HG02970 (cell line): ENCODE data around the gene MBD3L5.
A peak's percentile ranks its signal among the peaks of the same experiment; 100 is the strongest.
"Not testable (repeated sequence)": the region's sequence is repeated elsewhere in the genome, so short reads cannot be mapped to it uniquely, and the experiment has no call there.

ENCODE experiments used
- ATAC-seq: cut with Tn5 transposase; IDR thresholded peaks from one replicate; pipeline ENCODE4 v1.9.1; 2021; ENCODE audit warnings: mild to moderate bottlenecking, moderate library complexity, moderate number of reproducible peaks; ENCODE audit not compliant: unreplicated experiment, low FRiP score

Gene MBD3L5

DNA sequence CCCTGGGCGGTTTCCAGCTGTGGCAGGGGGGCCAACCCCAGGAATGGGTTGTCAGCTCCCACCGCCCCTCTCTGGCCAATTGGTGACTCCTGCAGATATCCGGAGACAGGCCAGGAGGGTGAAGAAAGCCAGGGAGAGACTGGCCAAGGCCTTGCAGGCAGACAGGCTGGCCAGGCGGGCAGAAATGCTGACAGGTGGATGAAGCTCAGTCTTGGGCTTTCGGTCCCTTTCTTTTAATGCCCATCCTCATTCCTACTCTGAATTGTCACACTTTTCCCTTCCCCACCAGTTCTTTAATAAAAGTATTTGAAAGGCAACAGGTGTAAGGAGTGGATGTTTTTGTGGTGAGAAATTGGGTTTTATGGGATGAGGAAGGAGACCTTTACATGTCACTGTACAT lies 21.0 kb downstream of the MBD3L5 start:
- not testable (repeated sequence) for ATAC-seq

DNA sequence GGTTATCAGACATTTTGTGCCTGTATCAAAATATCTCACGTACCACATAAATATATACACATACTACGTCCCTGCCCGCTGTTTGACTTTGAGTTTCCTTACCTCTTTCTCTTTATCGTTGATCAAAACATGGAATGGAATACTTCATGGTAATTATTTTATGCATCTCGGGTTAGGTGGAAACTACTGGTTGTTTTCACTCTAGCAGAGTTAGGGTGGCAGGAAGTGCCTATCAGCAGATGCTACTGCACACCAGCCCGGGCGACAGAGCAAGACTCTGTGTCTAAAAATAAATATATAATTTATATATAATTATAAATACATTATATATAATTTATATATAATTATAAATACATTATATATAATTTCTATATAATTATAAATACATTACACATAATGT lies 22.5 kb downstream of the MBD3L5 start:
- not testable (repeated sequence) for ATAC-seq

DNA sequence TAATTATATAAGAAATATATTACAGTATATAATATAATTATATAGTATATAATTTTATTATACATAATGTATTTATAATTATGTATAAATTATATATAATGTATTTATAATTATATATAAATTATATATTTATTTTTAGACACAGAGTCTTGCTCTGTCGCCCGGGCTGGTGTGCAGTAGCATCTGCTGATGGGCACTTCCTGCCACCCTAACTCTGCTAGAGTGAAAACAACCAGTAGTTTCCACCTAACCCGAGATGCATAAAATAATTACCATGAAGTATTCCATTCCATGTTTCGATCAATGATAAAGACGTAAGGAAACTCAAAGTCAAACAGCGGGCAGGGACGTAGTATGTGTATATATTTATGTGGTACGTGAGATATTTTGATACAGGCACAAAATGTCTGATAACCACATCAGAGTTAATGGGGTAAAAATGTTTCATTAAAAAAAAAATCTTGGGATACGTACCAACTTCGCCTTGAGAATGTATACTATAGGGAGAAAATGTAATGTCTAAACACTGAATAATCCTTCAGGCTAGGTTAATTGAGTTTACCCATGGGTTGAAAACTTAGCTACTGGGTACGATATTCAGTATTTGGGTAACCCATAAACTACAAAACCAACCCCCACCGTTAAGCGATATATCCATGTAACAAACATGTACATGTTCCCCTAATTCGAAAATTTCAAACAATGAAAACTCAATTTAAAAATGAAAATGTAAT lies 24.4 kb downstream of the MBD3L5 start:
- not testable (repeated sequence) for ATAC-seq

DNA sequence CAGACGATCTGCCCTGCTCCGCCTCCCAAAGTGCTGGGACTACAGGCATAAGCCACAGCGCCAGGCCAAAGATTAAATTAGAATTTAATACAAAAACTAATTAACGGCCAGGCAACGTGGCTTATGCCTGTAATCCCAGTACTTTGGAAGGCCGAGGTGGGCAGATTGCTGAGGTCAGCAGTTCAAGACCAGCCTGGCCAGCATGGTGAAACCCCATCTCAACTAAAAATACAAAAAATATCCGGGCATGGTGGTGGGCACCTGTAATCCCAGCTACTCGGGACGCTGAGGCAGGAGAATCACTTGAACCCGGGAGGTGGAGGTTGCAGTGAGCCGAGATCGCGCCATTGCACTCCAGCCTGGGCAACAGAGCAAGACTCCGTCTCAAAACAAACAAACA lies 25.3 kb downstream of the MBD3L5 start:
- ATAC-seq: not testable (repeated sequence)

DNA sequence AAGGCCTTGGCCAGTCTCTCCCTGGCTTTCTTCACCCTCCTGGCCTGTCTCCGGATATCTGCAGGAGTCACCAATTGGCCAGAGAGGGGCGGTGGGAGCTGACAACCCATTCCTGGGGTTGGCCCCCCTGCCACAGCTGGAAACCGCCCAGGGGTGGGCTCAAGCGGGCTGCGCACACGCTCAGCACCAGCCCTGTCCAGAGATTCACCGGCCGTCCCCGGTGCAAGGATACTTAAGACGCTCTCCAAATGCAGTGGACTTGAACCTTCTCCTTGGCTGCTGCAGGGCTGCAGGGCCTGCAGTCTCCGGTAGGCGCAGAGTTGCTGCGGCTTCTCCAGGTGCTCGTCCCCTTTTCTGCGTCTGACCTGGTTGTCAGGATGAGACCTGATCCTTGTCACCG lies 26.0 kb downstream of the MBD3L5 start:
- not testable (repeated sequence) for ATAC-seq

DNA sequence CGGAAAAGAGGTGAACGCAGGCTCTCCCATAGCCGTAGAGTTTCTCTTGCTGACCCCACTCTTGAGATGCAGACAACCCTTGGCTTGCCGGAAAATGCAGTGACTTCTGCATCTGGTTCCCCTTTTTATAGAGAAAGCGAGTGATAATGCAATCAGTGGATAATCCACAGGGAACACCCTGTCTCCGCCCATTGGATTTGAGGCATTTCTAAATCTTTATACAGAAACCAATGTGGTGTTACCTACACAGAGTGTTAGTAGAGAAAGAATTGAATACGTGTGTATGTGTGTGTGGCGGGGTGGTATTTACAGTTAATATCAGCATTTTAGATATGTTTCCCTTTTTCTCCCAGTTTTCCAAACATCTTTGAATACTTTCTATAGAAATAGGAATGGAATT lies 28.2 kb downstream of the MBD3L5 start, which contains the start of gene MBD3L3:
MBD3L3 (minus strand) TSS at position 101 of the 400 bp plus-strand sequence; CDS start at position 30, 71 bp downstream.
- ATAC-seq: not testable (repeated sequence)

DNA sequence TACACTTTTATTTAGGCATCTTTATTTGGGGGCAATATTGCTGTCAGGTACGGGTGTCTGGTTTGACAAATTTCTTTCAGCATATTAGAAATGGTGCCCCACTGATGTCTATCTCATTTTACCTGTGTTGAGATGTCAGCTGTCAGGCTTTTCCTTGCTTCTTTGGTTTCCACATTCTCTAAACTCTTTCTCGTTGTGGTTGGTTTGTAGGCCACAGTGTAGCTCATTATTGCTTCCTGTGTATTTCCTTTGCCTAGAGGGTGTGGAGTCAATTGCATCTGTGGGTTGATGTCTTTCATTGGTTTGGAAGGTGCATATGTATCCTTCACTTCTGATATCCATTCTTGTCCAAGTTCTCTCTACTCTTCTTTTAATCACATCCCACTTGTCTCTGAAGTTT lies 29.6 kb downstream of the MBD3L5 start:
- not testable (repeated sequence) for ATAC-seq

DNA sequence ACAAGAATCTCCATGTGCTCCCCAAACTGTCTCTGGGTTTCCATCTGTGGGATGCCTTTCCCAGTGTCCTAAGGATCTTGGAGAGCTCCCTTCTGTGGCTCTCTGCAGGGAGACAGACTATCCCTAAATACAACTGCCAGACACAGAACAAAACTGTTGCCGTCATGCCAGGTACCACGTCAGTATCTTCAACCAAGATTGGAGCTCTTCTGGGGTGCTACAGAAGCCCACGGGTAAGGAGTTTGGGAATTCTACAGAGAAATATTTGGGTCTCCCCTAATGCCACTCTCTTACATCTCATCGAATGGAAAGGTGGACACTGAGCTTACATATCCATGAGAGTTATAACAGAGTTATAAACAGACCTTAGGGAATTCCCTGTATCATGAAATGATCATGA lies 33.0 kb downstream of the MBD3L5 start:
- ATAC-seq: no peak

DNA sequence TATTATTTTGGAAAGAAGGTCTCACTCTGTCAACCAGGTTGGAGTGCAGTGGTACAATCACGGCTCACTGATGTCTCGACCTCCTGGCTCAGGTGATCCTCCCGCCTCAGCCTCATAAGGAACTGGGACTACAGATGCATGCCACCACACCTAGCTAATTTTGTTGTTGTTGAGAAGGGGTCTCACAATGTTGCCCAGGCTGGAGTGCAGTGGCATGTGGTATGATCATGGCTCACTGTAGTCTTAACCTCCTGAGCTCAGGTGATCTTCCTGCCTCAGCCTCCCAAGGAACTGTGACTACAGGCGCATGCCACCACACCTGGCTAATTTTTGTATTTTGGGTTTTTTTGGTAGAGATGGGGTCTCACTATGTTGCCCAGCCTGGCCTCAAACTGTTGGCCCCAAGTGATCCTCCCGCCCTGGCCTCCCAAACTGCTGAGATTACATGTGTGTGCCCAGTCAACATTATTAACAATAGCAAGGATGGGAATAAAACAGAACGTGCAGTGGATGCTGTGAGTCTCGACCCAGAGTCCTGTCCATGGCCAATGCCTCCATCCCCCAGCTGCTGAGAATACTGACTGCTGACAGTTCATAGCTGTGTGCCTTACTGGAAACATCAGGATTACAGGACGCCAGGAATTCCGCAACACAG lies 33.5 kb downstream of the MBD3L5 start:
- ATAC-seq: no peak

DNA sequence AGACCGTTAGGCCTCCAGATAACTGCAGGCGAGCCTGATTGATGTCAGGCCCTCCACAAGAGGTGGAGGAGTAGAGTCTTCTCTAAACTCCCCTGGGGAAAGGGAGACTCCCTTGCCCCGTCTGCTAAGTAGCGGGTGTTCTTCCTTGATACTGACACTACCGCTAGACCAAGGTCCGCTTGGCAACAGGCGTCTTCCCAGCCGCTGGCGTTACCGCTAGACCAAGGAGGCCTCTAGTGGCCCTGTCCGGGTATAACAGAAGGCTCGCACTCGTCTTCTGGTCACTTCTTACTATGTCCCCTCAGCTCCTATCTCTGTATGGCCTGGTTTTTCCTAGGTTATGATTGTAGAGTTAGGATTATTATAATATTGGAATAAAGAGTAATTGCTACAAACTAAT lies 36.7 kb downstream of the MBD3L5 start:
- ATAC-seq: not testable (repeated sequence)

DNA sequence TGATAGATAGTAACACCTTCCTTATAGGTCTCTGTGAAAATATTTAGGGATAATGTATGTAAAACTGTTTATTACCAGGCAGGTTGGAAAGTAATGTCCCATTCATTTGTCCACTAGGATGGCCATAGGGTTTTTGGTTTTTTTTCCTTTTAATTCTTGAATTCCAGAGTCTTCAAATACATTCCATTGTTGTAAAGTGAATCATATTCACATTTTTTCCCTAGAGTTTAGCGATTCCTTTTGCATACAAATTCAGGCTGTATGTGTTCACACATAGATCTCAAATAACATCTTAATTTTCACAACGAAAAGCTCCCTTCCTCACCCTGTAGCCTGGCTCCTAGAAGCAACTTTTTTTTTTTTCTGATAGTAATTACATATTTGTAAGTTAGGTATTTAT lies 37.3 kb downstream of the MBD3L5 start:
- no peak for ATAC-seq

DNA sequence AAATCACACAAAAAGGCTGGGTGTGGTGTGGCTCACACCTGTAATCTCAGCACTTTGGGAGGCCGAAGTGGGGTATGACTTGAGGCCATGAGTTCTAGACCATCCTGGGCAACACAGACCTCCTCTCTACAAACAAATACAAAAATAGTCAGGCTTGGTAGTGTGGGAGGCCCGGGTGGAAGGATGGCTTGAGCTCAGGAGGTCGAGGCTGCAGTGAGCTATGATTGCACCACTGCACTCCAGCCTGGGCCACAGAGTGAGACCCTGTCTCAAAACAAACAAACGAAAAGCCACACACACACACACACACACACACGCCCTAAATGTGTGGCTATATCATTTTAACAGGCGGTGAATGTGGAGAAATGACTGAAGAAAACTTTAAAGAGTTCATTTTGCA lies 38.2 kb downstream of the MBD3L5 start:
- no peak for ATAC-seq

DNA sequence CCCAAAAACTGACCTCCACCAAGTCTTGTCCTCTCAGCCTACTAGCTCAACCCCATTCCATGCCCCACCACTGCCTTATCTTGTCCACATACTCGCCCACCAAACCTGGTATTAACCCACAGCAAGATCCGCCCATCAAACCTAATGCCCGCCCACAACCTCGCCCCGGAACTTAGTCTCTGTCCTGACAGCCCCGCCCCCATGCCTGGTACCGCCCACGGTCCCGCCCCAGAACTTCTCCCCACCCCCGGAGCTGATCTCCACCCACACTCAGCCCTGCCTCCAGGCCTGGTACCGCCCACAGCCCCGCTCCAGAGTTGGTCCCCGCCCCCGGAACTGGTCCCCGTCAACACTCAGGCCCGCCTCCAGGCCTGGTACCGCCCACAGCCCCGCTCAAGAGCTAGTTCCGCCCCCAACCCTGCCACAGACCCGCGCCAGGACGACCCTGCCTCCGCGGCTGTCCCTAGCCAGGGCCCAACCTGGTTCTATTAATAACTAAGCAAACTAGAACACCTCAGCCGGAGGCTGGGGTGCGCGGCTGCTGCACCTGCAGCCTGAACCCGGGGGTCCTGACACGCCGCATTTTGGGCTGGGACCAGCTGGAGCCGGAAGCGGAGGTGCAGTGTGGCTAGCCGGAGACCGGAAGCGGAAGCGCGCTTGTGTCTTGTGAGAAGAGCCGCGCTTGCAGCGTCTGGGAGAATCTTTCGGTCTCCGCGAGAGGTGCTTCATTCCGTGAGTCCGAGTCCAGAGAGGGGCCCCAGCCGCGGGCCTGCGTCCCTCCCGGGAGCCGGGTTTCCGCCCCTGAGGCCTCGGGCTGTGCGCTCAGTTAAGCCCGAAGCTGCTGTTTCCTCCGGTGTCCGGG lies 38.9 kb downstream of the MBD3L5 start, which contains the start of gene ZNF557:
ZNF557 (plus strand) TSS at position 662 of the 862 bp plus-strand sequence. CDS start 5,372 bp downstream, outside the sequence.
- peak; percentile 97 for ATAC-seq

DNA sequence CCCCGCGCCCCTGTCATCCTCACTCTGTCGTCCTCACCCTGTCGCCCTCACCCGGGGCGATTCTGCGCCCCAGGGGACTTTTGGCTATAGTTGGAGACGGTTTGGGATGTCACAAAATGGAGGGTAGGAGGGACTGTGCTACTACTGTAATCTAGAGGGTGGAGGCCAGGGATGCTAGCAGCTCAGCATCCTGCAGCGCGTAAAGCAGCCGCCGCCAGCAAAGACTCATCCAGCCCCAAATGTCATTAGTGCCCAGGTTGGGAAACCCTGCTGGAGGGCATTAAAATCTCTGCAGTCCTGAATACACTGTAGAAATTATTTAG lies 39.5 kb downstream of the MBD3L5 start:
- ATAC-seq: no peak

DNA sequence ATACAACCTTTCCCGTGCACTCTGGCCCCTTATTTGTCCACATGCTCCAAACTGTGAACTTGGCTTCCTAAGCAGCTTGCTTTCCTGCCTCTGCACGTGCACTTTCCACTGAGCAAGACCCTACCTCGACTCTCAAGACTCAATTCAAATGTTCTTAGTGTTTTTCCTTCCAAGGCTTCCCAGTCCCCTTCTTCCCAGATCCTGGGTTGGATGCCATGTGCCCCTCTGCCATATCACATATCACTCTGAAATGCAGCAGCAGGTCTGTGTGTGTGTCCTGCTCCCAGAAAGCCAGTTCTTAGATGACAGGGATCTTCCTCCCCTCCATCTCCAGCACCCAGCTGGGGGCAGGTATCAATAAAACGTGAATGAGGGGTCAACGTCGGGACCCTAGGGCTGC lies 42.2 kb downstream of the MBD3L5 start:
- ATAC-seq: no peak

DNA sequence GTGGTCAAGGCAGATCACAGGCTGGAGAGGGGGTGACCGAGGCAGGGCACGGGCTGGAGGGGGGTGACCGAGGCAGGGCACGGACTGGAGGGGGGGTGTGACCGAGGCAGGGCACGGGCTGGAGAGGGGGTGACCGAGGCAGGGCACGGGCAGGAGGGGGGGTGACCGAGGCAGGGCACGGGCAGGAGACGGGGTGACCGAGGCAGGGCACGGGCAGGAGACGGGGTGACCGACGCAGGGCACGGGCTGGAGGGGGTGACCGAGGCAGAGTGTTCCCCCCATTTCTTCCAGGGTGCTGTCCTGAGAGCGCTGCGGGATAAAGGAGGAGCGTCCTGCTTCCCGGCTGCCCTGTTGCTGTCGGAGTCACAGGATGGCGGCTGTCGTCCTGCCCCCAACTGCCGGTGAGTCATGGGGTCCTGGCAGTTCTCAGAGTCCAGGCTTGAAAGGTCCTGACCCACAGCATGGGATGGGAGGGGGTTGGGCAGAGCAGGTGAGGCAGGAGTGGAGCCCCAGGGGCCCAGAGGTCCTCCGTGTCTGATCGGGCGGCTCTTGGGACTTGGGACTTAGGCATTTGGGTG lies 44.4 kb downstream of the MBD3L5 start:
- no peak for ATAC-seq

DNA sequence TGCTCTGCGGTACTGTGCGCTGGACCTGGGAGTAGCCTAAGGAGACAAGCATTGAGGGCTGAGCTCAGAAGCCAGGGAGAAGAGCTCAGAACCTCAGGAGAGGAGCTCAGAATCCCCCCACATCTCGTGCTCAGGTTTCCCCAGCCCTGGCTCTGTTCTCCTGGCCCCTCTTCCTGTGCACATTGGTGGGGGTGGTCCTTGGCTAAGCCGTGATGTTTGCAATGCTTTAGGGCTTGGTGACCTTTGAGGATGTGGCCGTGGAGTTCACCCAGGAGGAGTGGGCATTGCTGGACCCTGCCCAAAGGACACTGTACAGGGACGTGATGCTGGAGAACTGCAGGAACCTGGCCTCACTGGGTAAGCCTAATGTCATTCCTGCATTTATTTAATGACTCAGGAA lies 45.8 kb downstream of the MBD3L5 start:
- no peak for ATAC-seq

DNA sequence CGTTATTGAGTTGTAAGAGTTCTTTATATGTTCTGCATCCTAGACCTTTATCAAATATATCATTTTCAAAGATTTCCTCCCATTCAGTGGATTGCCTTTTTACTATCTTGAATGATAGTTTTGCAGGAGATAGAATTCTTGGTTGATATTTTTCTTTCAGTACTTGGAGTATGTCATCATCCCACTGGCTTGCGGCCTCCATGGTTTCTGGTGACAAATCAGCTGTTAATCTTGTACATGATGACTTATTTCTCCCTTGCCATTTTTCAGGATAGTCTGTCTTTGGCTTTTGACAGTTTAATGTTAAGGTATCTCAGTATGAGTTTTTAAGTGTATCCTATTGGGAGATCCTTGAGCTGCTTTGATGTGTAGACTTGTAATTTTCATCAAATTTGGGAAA lies 47.6 kb downstream of the MBD3L5 start:
- no peak for ATAC-seq
